COLO829 (cell line): Measurements from ENCODE around the gene OR2B2.

Experiments
- DNase-seq: peaks from one replicate; pipeline ENCODE4 v3.0.0; 2012; ENCODE audit warnings: low spot score

Gene OR2B2

GRCh38 chr6:27866357-27867050, 45.7 kb downstream of the OR2B2 start:
- DNase-seq, result no peak

- no peak for DNase-seq
These were observed 46.3 kb downstream of the OR2B2 start for GRCh38 chr6:27865850-27866356.

GRCh38 chr6:27864906-27865849, 47.0 kb downstream of the OR2B2 start:
- peak; percentile 99 for DNase-seq

DNA sequence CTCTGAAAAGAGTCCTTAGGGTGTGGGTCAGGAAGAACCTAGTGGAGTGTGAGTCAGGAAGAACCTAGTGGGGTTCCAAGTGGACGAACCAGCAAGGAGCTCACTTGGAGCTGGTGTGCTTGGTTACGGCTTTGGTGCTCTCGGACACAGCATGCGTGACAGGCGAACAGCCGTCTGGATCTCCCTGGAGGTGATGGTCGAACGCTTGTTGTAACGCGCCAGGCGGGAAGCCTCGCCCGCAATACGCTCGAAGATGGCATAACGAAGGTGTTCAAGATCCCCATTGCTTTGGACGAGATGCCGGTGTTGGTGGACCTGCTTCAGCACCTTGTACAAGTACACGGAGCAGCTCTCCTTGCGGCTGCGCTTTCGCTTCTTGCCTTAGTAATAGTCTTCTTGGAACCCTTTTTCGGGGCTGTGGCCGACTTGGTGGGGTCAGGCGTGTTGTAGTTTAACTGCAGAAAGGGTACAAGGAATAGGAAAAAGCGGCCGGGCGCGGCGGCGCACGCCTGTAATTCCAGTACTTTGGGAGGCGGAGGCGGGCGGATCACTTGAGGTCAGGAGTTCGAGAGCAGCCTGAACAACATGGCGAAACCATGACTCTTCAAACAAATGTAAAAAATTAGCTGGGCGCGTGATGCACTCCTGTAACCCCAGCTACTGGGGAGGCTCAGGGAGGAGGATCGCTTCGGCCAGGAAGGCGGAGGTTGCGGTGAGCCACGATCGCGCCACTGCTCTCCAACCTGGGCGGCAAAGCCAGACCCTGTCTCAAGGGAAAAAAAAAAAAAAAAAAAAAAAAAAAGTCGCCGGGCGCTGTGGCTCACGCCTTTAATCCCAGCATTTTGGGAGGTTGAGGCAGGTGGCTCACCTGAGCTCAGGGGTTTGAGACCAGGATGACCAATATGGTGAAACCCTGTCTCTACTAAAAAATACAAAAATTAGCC, 48.0 kb downstream of the OR2B2 start:
- no peak for DNase-seq

- no peak for DNase-seq
These were observed 49.7 kb downstream of the OR2B2 start for GRCh38 chr6:27862396-27863066.

DNA sequence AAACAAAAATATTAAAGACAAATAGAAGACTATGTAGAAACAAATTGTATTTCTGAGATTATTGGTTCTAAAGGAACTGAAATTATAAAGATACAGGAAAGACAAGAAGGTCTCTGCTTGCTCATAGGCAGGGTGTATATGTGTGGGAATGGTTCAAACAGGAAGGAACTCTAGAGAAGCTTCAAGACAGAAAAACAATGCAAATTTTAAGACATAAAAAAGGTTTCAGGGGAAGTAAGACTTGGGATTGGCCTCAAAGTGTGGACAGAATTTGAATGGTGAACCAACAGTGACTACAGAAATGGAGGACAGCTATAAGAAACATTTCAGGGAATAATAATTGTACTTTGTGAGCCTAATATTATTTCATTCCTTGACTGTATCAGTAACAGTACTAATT, 50.3 kb downstream of the OR2B2 start:
- no peak for DNase-seq

GRCh38 chr6:27861276-27861840, 50.8 kb downstream of the OR2B2 start:
- DNase-seq, result no peak
